Astrocyte (in vitro differentiated cells and primary cell): ENCODE measurements around the gene GRM6. TPM values are rescaled to one million over a fixed set of nuclear protein-coding genes. Genes with fewer than 3 reads are reported as not detected.

Experiments
- DNase-seq: peaks from one replicate; pipeline ENCODE4 v3.0.0-alpha.2; 2010; ENCODE audit warnings: low read depth
- FAIRE-seq: peaks from 2 replicates; lab custom pipeline; 2011; peaks lifted over from hg19 to GRCh38; lab: Jason Lieb, UNC
- H2AFZ ChIP-seq: 2 replicates; pipeline ENCODE4 v1.6.0; 2012; ENCODE audit warnings: low read depth, low read length, inconsistent platforms
- H3K27ac ChIP-seq: 2 replicates; pipeline ENCODE4 v1.5.1; 2011; ENCODE audit warnings: low read depth, low read length, inconsistent platforms
- H3K27me3 ChIP-seq: 2 replicates; pipeline ENCODE4 v1.6.0; 2011; ENCODE audit warnings: low read length, inconsistent platforms; ENCODE audit not compliant: insufficient read depth
- H3K36me3 ChIP-seq: 2 replicates; pipeline ENCODE4 v1.5.1; 2011; ENCODE audit warnings: low read length, inconsistent platforms; ENCODE audit not compliant: insufficient read depth
- H3K4me1 ChIP-seq: 2 replicates; pipeline ENCODE4 v1.5.1; 2011; ENCODE audit warnings: low read length, inconsistent platforms; ENCODE audit not compliant: insufficient read depth
- H3K4me2 ChIP-seq: 2 replicates; pipeline ENCODE4 v1.6.0; 2012; ENCODE audit warnings: low read length, inconsistent platforms
- H3K4me3 ChIP-seq: 2 replicates; pipeline ENCODE4 v1.5.1; 2011; ENCODE audit warnings: low read depth, mild to moderate bottlenecking, low read length, inconsistent platforms; ENCODE audit not compliant: insufficient read depth
- H3K79me2 ChIP-seq: 2 replicates; pipeline ENCODE4 v1.6.0; 2012; ENCODE audit warnings: mild to moderate bottlenecking, low read length, inconsistent platforms; ENCODE audit not compliant: insufficient read depth
- H3K9ac ChIP-seq: 2 replicates; pipeline ENCODE4 v1.6.0; 2012; ENCODE audit warnings: mild to moderate bottlenecking, low read length, inconsistent platforms
- H3K9me3 ChIP-seq: 2 replicates; pipeline ENCODE4 v1.5.1; 2012; ENCODE audit warnings: low read depth, mild to moderate bottlenecking, low read length, inconsistent platforms; ENCODE audit not compliant: insufficient read depth
- H4K20me1 ChIP-seq: 2 replicates; pipeline ENCODE4 v1.6.0; 2012; ENCODE audit warnings: low read length, inconsistent platforms; ENCODE audit not compliant: insufficient read depth
- H3K27ac Mint-ChIP-seq: one replicate; pipeline ENCODE4 v1.8.0; 2021; ENCODE audit warnings: mild to moderate bottlenecking, mixed read lengths; ENCODE audit not compliant: unreplicated experiment
- H3K27me3 Mint-ChIP-seq: one replicate; pipeline ENCODE4 v1.8.0; 2021; ENCODE audit warnings: low read depth, mixed read lengths; ENCODE audit not compliant: unreplicated experiment
- H3K36me3 Mint-ChIP-seq: one replicate; pipeline ENCODE4 v1.8.0; 2021; ENCODE audit warnings: low read depth, mixed read lengths; ENCODE audit not compliant: unreplicated experiment
- H3K4me1 Mint-ChIP-seq: one replicate; pipeline ENCODE4 v1.8.0; 2021; ENCODE audit warnings: low read depth, mixed read lengths; ENCODE audit not compliant: unreplicated experiment
- H3K4me3 Mint-ChIP-seq: one replicate; pipeline ENCODE4 v1.8.0; 2021; ENCODE audit warnings: mild to moderate bottlenecking, moderate library complexity, mixed read lengths; ENCODE audit not compliant: unreplicated experiment
- H3K9me3 Mint-ChIP-seq: one replicate; pipeline ENCODE4 v1.8.0; 2021; ENCODE audit warnings: mild to moderate bottlenecking, mixed read lengths; ENCODE audit not compliant: unreplicated experiment
- CTCF ChIP-seq: IDR thresholded peaks from 2 replicates; pipeline ENCODE4 v1.5.1; 2011; ENCODE audit warnings: low read depth, mild to moderate bottlenecking, inconsistent platforms, low read length, moderate library complexity; ENCODE audit not compliant: insufficient read depth
- EZH2 ChIP-seq: IDR thresholded peaks from 2 replicates; pipeline ENCODE4 v1.6.1; 2012; ENCODE audit warnings: mild to moderate bottlenecking, low read length, inconsistent platforms; ENCODE audit not compliant: insufficient read depth
- total RNA-seq: library from RNA; stranded (reverse); gene quantifications from 2 replicates; pipeline ENCODE4 v1.2.1, GENCODE V29; 2021

Gene GRM6
- total RNA-seq, 1 donor from 2014 or later, result not detected

- Histone ChIP-seq H3K27me3 (peaks cover 3% of the 10 kb centered on the region), H3K4me1 (no peaks in the 10 kb centered on the region), H3K79me2 (no peaks in the 10 kb centered on the region), H3K36me3 (no peaks in the 10 kb centered on the region), H3K9me3 (peaks cover 25% of the 10 kb centered on the region), H3K27ac (no peak overlapping the region), H2AFZ (no peak overlapping the region), H3K9ac (no peak overlapping the region), H3K4me3 (no peak overlapping the region), H3K4me2 (no peak overlapping the region), H4K20me1 (no peaks in the 10 kb centered on the region)
- DNase-seq (no peak), FAIRE-seq (no peak)
- Mint-ChIP-seq H3K4me1 (peaks cover 3% of the 10 kb centered on the region), H3K4me3 (no peak overlapping the region), H3K27ac (no peak overlapping the region), H3K9me3 (peaks cover 43% of the 10 kb centered on the region), H3K27me3 (peaks cover 43% of the 10 kb centered on the region), H3K36me3 (peaks cover 2% of the 10 kb centered on the region)
- no peak for TF ChIP-seq EZH2
- TF ChIP-seq CTCF, result no peak
Observed at GRCh38 chr5:178992291-178992895, 2.7 kb downstream of the GRM6 start.

GRCh38 chr5:178991190-178992145 is 3.7 kb downstream of the GRM6 start:
- TF ChIP-seq EZH2 (no peak), CTCF (no peak)
- Histone ChIP-seq H4K20me1 (no peaks in the 10 kb centered on the region), H3K4me3 (no peak overlapping the region), H3K4me1 (no peaks in the 10 kb centered on the region), H3K27ac (no peak overlapping the region), H3K4me2 (no peak overlapping the region), H3K9ac (no peak overlapping the region), H2AFZ (no peak overlapping the region), H3K27me3 (peaks cover 3% of the 10 kb centered on the region), H3K9me3 (peaks cover 33% of the 10 kb centered on the region), H3K36me3 (no peaks in the 10 kb centered on the region), H3K79me2 (no peaks in the 10 kb centered on the region)
- Mint-ChIP-seq H3K27me3 (peaks cover 36% of the 10 kb centered on the region), H3K4me1 (peaks cover 3% of the 10 kb centered on the region), H3K36me3 (peaks cover 2% of the 10 kb centered on the region), H3K4me3 (no peak overlapping the region), H3K9me3 (peaks cover 40% of the 10 kb centered on the region), H3K27ac (no peak overlapping the region)
- no peak for DNase-seq
- no peak for FAIRE-seq
